Kidney (tissue), 14 donors: ENCODE measurements around the gene PAXIP1. TPM values are rescaled to one million over a fixed set of nuclear protein-coding genes. Genes with fewer than 3 reads are reported as not detected.

Experiments used
- DNase-seq, 5 donors: peaks; one replicate each; pipeline ENCODE4 v3.0.0-alpha.2; 2013 to 2020
- FAIRE-seq: peaks from 2 replicates; lab custom pipeline; 2012; peaks lifted over from hg19 to GRCh38; lab: Jason Lieb, UNC
- H3K27ac ChIP-seq, 2 donors: one replicate each; pipeline ENCODE4 v1.7.0; 2013; ENCODE audit warnings: low read depth in 2 of 2, low read length in 2 of 2, inconsistent platforms in 1 of 2
- H3K27me3 ChIP-seq: one replicate; pipeline ENCODE4 v1.7.1; 2013; ENCODE audit warnings: low read length, inconsistent platforms; ENCODE audit not compliant: control insufficient read depth, insufficient read depth
- H3K36me3 ChIP-seq, 3 donors: one replicate each; pipeline versions ENCODE4 v1.7.0 to v1.7.1; 2013; ENCODE audit warnings: low read length in 3 of 3, control low read depth in 1 of 3, inconsistent platforms in 1 of 3; ENCODE audit not compliant: insufficient read depth in 3 of 3, control insufficient read depth in 2 of 3
- H3K4me1 ChIP-seq, 3 donors: one replicate each; pipeline versions ENCODE4 v1.7.0 to v1.7.1; 2013; ENCODE audit warnings: low read length in 3 of 3, inconsistent platforms in 1 of 3, low read depth in 1 of 3; ENCODE audit not compliant: control insufficient read depth in 2 of 3, insufficient read depth in 2 of 3
- H3K4me3 ChIP-seq, 3 donors: one replicate each; pipeline versions ENCODE4 v1.7.0 to v1.8.1; 2013; ENCODE audit warnings: low read length in 3 of 3, control low read depth in 1 of 3, inconsistent platforms in 1 of 3
- H3K9ac ChIP-seq, 3 donors: one replicate each; pipeline versions ENCODE4 v1.7.0 to v1.7.1; 2013; ENCODE audit warnings: low read length in 3 of 3, control low read depth in 1 of 3, inconsistent platforms in 1 of 3
- H3K9me3 ChIP-seq, 3 donors: one replicate each; pipeline versions ENCODE4 v1.7.0 to v1.7.1; 2013; ENCODE audit warnings: low read length in 3 of 3, control low read depth in 1 of 3, inconsistent platforms in 1 of 3; ENCODE audit not compliant: control insufficient read depth in 2 of 3, insufficient read depth in 1 of 3
- intact Hi-C: fragments of 100-400 bp; cut with DNase I; formaldehyde crosslinking; loops from one replicate; pipeline ENCODE4 v1.11.1; 2022
- polyA plus RNA-seq: library from polyadenylated mRNA; stranded (reverse); fragments of 350-450 nt; fragmentation: Illumina TruSeq; extraction: RNeasy Lipid Tissue Mini Kit (QIAGEN cat#74804); gene quantifications from one replicate; pipeline ENCODE4 v1.2.3, GENCODE V29; 2014; ENCODE audit warnings: low read depth, low replicate concordance; ENCODE audit not compliant: insufficient read depth
- total RNA-seq: library from RNA; stranded (reverse); fragmentation: NEBNext Ultra II Directional; extraction: Animal tissue kit (Norgen Biotek cat#: 25700); gene quantifications from one replicate; pipeline ENCODE4 v1.2.1, GENCODE V29; 2021
- TF ChIP-seq, protein P1 (sequence below): IDR thresholded peaks from 3 replicates; pipeline ENCODE4 v1.5.1; 2012; ENCODE audit warnings: mild to moderate bottlenecking, moderate library complexity, borderline replicate concordance; ENCODE audit not compliant: insufficient read depth; ENCODE audit errors: extremely low read depth
- donor health status: control.
- donor health status: control.
- donor health status: control.
- donor health status: control.
- donor health status: control.
- donor health status: DM: yes; HTN: yes; CAD: no.
- donor health status: Normal renal cell carcinoma (clear cell type).

Gene PAXIP1
- total and polyA plus RNA-seq, 2 donors from 2014 or later, result 3.9 to 10.7 TPM

DNA sequence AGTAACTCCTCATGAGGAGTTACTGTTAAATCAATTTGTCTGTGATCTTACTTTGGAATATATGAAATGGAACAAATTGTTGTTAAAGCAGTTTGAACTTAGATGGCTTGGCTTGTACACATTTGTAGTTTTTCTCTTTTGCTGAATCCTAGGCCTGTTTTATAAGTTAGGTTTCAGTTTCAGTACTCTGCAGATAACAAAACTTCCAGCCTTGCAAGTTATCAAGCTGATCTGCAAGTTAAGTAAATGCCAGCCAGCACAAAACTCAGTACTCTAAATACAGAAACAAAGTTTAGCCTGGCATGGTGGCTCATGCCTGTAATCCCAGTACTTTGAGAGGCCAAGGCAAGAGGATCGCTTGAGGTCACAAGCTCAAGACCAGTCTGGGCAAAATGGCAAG is 25.0 kb upstream of the PAXIP1 start:
- intact Hi-C loops, result no loop called here
- peaks cover 0 to 2% (median 0%) of the 10 kb centered on the region in 3 donors for H3K9me3 ChIP-seq
- no peak for FAIRE-seq

DNA sequence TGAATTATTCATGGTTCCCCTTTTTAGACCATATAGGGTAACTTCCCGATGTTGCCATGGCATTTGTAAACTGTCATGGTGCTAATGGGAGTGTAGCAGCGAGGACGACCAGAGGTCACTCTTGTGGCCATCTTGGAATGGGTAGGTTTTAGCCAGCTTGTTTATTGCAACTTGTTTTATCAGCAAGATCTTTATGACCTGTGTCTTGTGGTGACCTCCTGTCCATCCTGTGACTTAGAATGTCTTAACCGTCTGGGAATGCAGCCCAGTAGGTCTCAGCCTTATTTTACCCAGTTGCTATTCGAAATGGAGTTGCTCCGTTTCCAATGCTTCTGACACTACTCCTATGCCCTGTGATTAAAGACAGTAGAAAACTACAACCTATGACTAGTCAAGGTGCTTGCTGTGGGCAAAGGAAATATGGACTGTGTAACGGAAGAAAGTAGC is 18.8 kb upstream of the PAXIP1 start:
- no peak for DNase-seq
- TF ChIP-seq, protein P1, sequence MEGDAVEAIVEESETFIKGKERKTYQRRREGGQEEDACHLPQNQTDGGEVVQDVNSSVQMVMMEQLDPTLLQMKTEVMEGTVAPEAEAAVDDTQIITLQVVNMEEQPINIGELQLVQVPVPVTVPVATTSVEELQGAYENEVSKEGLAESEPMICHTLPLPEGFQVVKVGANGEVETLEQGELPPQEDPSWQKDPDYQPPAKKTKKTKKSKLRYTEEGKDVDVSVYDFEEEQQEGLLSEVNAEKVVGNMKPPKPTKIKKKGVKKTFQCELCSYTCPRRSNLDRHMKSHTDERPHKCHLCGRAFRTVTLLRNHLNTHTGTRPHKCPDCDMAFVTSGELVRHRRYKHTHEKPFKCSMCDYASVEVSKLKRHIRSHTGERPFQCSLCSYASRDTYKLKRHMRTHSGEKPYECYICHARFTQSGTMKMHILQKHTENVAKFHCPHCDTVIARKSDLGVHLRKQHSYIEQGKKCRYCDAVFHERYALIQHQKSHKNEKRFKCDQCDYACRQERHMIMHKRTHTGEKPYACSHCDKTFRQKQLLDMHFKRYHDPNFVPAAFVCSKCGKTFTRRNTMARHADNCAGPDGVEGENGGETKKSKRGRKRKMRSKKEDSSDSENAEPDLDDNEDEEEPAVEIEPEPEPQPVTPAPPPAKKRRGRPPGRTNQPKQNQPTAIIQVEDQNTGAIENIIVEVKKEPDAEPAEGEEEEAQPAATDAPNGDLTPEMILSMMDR, result no peak
- H3K4me3 ChIP-seq, result no peak overlapping the region
- no peaks in the 10 kb centered on the region for H3K27me3 ChIP-seq
- H3K9ac ChIP-seq, result no peak overlapping the region
- no peaks in the 10 kb centered on the region for H3K36me3 ChIP-seq
- FAIRE-seq, result no peak
- no peaks in the 10 kb centered on the region for H3K4me1 ChIP-seq
- intact Hi-C loops, result no loop called here
- H3K27ac ChIP-seq, result no peak overlapping the region
- H3K9me3 ChIP-seq, result no peaks in the 10 kb centered on the region

More for the DNA sequence above, 25.0 kb upstream of the PAXIP1 start:
- no peak for DNase-seq
- Histone ChIP-seq H3K36me3 (no peaks in the 10 kb centered on the region), H3K27me3 (no peaks in the 10 kb centered on the region), H3K9ac (no peak overlapping the region), H3K4me3 (no peak overlapping the region), H3K27ac (no peak overlapping the region), H3K4me1 (no peaks in the 10 kb centered on the region)
- TF ChIP-seq, protein P1, result no peak

DNA sequence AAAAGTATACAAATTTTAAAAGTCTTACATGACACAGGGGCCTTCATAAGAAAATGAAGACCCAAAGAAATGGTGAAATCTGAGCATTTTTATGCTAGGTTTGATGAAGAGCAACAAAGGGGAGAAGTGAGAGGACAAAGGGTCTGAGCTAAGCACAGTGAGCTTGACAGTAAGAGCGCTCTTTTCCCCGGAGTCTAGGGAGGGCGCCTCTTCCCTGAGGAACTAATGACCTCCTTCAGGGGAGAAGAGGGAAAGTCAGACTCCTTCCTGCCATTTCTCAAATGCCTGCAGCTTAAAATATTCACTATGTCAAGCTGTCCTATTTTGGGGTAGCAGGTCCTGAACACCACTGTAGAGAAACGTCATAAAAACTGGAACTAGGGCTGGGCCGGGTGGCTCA is 18.1 kb upstream of the PAXIP1 start:
- H3K27ac ChIP-seq, result no peak overlapping the region
- H3K27me3 ChIP-seq, result no peaks in the 10 kb centered on the region
- H3K36me3 ChIP-seq, result no peaks in the 10 kb centered on the region
- H3K9me3 ChIP-seq, result no peaks in the 10 kb centered on the region
- H3K9ac ChIP-seq, result no peak overlapping the region
- intact Hi-C loops, result no loop called here
- H3K4me3 ChIP-seq, result no peak overlapping the region
- FAIRE-seq (no peak), DNase-seq (no peak)
- no peaks in the 10 kb centered on the region for H3K4me1 ChIP-seq
- TF ChIP-seq, protein P1, result no peak

DNA sequence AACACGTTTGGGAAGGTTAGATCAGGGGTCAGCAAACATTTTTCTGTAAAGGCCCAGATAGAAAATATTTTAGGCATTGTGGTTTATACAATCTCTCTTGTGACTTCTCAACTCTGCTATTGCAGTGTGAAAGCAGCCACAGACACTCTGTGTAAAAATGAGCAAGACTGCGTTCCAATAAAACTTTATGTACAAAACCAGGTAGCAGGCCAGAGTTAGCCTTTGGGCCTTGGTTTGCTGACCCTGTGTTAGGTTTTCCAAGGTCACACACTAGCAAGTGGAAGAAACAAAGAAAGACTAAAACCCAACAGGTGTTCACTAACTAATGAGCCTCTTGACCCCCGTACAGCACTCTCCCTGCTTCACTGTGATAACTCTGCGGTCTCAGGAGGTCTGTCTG is 14.9 kb upstream of the PAXIP1 start:
- H3K4me1 ChIP-seq, result no peaks in the 10 kb centered on the region
- H3K9ac ChIP-seq, result no peak overlapping the region
- no peaks in the 10 kb centered on the region for H3K36me3 ChIP-seq
- H3K4me3 ChIP-seq, result no peak overlapping the region
- DNase-seq (no peak), FAIRE-seq (no peak)
- no peaks in the 10 kb centered on the region for H3K27me3 ChIP-seq
- H3K9me3 ChIP-seq, result no peaks in the 10 kb centered on the region
- intact Hi-C loops, result no loop called here
- no peak overlapping the region for H3K27ac ChIP-seq
- TF ChIP-seq, protein P1, result no peak
